ENCODE measurements around the gene GLYR1.

GLYR1 gene

GRCh38 chr16:4846503-4846900 lies 586 bp downstream of the GLYR1 start:
- DNase-seq: no peak

GRCh38 chr16:4840984-4841383 lies 6.1 kb downstream of the GLYR1 start:
- DNase-seq: no peak

- no peak for DNase-seq
Observed at GRCh38 chr16:4839942-4840341, 7.1 kb downstream of the GLYR1 start.

GRCh38 chr16:4837733-4838501 lies 9.2 kb downstream of the GLYR1 start:
- no peak for DNase-seq

GRCh38 chr16:4836727-4837126 lies 10.4 kb downstream of the GLYR1 start:
- DNase-seq: no peak

- DNase-seq: no peak
Observed at GRCh38 chr16:4833584-4833983, 13.5 kb downstream of the GLYR1 start.

- DNase-seq: no peak
Observed at GRCh38 chr16:4832698-4833343, 14.3 kb downstream of the GLYR1 start.

- no peak for DNase-seq
Observed at GRCh38 chr16:4831616-4832015, 15.5 kb downstream of the GLYR1 start.

- DNase-seq: no peak
Observed at GRCh38 chr16:4830408-4830807, 16.7 kb downstream of the GLYR1 start.

- DNase-seq: no peak
Observed at GRCh38 chr16:4828567-4829321, 18.3 kb downstream of the GLYR1 start.

GRCh38 chr16:4826980-4827379 lies 20.1 kb downstream of the GLYR1 start:
- DNase-seq: no peak

GRCh38 chr16:4826526-4826925 lies 20.6 kb downstream of the GLYR1 start:
- no peak for DNase-seq

- DNase-seq: no peak
Observed at GRCh38 chr16:4825196-4825595, 21.9 kb downstream of the GLYR1 start.

GRCh38 chr16:4820652-4821051 lies 26.4 kb downstream of the GLYR1 start:
- DNase-seq: no peak

GRCh38 chr16:4814542-4815173 lies 32.4 kb downstream of the GLYR1 start:
- no peak for DNase-seq

- DNase-seq: no peak
Observed at GRCh38 chr16:4814046-4814445, 33.0 kb downstream of the GLYR1 start.

- DNase-seq: no peak
Observed at GRCh38 chr16:4813251-4814003, 33.7 kb downstream of the GLYR1 start.

GRCh38 chr16:4811773-4812172 lies 35.3 kb downstream of the GLYR1 start:
- DNase-seq: no peak

- no peak for DNase-seq
Observed at GRCh38 chr16:4811242-4811641, 35.8 kb downstream of the GLYR1 start.

- no peak for DNase-seq
Observed at GRCh38 chr16:4806280-4806679, 40.8 kb downstream of the GLYR1 start.

- no peak for DNase-seq
Observed at GRCh38 chr16:4805231-4805630, 41.9 kb downstream of the GLYR1 start.

- DNase-seq: no peak
Observed at GRCh38 chr16:4803898-4804762, 43.0 kb downstream of the GLYR1 start.

Measured in NCI-H2171 (cell line).